Measurements from ENCODE around the gene CDK10. TPM values are rescaled to one million over a fixed set of nuclear protein-coding genes. Genes with fewer than 3 reads are reported as not detected.
A peak's percentile ranks its signal among the peaks of the same experiment; 100 is the strongest.

The CDK10 gene
- total and polyA plus RNA-seq, 9 of the 15 experiments (the other 6 are each of a cell fraction or from before 2014, with no cell fraction given), result 2.0 to 85.1 (median 40.1) TPM

DNA sequence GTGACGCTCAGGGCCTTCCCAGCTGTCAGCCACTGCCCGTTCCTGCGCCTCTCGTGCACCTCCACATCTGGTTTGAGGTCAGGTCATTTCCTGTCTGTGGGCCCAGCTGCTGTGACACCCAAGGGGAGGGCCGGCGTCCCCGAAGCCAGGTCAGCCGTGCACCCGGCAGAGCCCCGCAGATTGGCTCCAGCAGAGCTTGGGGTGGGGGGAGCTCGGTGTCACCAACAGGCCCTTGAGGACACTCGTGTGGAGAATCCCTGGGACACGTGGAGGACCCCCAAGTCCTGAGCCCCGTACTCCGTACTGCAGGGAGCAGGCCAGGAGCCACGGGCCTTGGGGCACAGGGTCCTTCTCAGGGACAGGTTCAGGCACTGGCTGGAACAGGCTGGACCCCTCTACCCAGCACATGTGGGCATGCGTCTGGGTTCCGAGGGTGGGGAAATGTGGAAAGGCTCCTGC, 10.2 kb downstream of the CDK10 start:
- Histone ChIP-seq H2AFZ (ENCODE audit: low read depth, low read length) (no peak overlapping the region), H3K4me3 (no peak overlapping the region), H4K20me1 (replicated peaks; ENCODE audit: control insufficient read depth, insufficient read depth, low read length) (peaks cover 4% of the 10 kb centered on the region; the same call in 1 of the 2 replicates), H3K27ac (ENCODE audit: extremely low read depth, low read depth, low read length) (no peak overlapping the region), H3K9me1 (ENCODE audit: control insufficient read depth, insufficient read depth, low read length) (peaks cover 11% of the 10 kb centered on the region), H3K9me3 (replicated peaks; ENCODE audit: control insufficient read depth, insufficient read depth, low read depth, low read length) (no peaks in the 10 kb centered on the region), H3K4me2 (ENCODE audit: insufficient read depth, low read length) (no peak overlapping the region), H3K79me2 (ENCODE audit: control insufficient read depth, insufficient read depth, low read length) (peaks cover 9% of the 10 kb centered on the region), H3K9ac (ENCODE audit: insufficient read depth in 1 of 2, low read depth in 2 of 2, low read length in 2 of 2) (peak overlapping the region in 1 of 2 experiments; percentile 37; a peak in 1 of 4 replicates), H3K27me3 (ENCODE audit: control insufficient read depth in 2 of 2, insufficient read depth in 2 of 2, low read length in 2 of 2) (no peaks in the 10 kb centered on the region), H3K36me3 (ENCODE audit: control insufficient read depth, insufficient read depth, low read length) (peaks cover 62% of the 10 kb centered on the region; the same call in 2 of the 3 replicates), H3K4me1 (replicated peaks in 1 of 2; ENCODE audit: control insufficient read depth in 2 of 2, insufficient read depth in 2 of 2, low read length in 2 of 2) (peaks cover 8 to 72% of the 10 kb centered on the region in 2 experiments)
- DNase-seq (ENCODE audit: extremely low read depth in 1 of 4, low spot score in 3 of 4) (peak in 1 of 4 experiments; percentile 22), FAIRE-seq (no peak), ATAC-seq (no peak)
- in situ Hi-C loops (cut with MboI) (no loop called here), intact Hi-C loops (cut with micrococcal nuclease) (no loop called here)
- ChIA-PET CTCF (ENCODE audit: low intra/inter-chr PET ratio) (no interaction called here), POLR2A (interaction anchor here (0.8 to 1.7 kb wide), 3 partner anchors 8 to 10 kb away, joined by 3 to 9 read pairs (median 4); partner anchors contain the start of gene CDK10)
- no TSS peak for BruUV-seq (replicated peaks)
- 68% methylated on average over 15 of the region's 18 CpGs for WGBS (ENCODE audit: insufficient coverage, low coverage, missing lambda C conversion rate)
- TF ChIP-seq KDM2B (CRISPR knock-in tag; IDR thresholded peaks at IDR 0.05) (no peak), ZNF140 (CRISPR knock-in tag; IDR thresholded peaks at IDR 0.05) (no peak), ZNF407 (IDR thresholded peaks at IDR 0.05; ENCODE audit: low read depth) (no peak), BMI1 (IDR thresholded peaks at IDR 0.05; ENCODE audit: low read length) (no peak), RUNX1 (IDR thresholded peaks at IDR 0.05; ENCODE audit: low read depth) (no peak), ZNF354B (CRISPR knock-in tag; IDR thresholded peaks at IDR 0.05) (no peak)
